Stimulated activated CD4-positive, alpha-beta T cell treated with anti-CD3 and anti-CD28 coated beads, Interleukin-4, amount 100 ng/mL, for 48 hours (primary cell): ENCODE measurements around the gene PCDH1.
"Not testable (repeated sequence)": the region's sequence is repeated elsewhere in the genome, so short reads cannot be mapped to it uniquely, and the experiment has no call there.

Source experiments
- DNase-seq, 2 donors: peaks; one replicate each; pipeline ENCODE4 v3.0.0-alpha.2; 2020; ENCODE audit warnings: low read depth in 2 of 2

PCDH1 gene

DNA sequence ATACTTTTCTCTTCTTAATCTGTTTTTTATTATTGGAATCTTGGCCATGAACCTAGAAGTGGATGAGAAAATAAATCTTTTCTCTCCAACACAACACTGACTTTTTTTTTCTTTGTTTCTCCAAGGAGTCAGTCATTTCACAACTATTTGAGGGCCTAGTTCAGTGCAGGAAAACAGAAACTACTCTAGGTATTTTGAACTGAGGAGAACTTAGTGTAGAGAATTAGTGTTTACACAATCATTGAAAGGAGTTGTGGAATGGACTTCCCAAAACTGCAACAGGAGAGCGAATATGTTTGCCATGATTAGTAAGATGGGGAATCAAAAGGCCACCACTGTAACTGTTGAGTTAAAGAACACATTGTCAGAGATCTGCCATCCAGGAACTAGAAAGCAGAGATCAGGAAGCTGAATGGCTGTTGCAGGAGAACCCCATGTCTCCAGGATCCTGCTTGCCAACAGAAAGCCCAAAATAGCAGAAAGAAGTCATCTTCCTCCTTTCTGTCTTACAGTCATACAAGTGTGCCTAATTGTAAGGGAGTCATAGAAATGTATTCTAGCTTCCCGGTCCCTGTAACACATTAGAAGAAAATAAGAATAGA is 20.3 kb upstream of the PCDH1 start:
- no peak for DNase-seq

DNA sequence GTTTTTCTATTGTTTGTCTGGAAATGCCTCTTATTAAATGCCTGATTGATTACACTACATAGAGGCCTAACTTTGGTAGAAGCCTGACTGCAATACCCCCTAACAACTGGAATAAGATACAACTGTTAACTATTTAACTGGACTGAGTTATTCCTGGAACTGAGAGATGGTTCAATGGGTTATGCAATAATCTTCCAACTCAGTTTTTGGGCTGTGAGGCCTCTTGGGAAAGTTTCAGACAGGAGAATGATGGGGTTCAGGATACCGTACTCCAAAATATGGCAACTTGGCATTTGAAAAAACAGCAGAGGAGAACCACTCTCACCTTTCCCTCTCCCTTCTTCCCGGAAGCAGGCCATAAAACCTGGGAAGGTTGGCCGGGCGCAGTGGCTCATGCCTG is 19.2 kb upstream of the PCDH1 start:
- DNase-seq: no peak

DNA sequence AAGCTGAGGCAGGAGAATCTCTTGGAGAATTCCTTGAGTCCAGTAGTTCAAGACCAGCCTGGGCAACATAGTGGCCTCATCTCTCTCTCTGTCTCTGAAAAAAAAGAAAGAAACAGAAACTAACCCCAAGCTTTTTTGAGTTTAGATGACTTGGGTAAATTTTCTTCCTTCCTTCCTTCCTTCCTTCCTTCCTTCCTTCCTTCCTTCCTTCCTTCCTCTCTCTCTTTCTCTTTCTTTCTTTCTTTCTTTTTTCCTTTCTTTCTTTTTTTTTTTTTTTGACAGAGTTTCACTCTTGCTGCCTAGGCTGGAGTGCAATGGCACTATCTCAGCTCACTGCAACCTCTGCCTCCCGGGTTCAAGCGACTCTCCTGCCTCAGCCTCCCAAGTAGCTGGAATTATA is 12.2 kb upstream of the PCDH1 start:
- not testable (repeated sequence) for DNase-seq

DNA sequence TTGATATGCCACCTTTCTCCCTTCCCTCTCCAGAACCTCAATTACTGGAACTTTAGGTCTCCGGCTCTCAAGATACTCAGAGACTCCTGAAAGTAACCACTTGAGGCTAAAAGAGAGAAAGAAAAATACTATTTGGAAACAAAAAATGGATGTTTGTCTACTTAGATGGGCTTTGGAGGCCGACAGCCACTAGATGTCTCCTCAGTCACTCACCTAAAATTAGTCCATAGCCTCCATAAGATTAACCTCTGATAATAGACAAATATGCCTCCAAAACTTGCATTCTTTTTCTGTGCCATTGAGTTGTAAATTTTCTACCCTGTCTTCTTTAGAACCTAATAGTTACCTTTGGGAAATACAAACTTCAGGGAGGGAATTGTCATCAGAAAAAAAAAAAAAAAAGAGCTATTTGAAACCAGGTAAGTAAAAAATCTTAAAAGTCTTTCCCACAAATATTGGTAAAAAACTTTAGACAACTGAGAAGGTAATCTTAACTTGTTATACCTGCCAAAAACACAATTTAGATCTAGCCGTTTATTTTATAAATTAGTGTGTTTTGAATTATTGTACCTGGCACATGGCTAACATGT is 11.2 kb upstream of the PCDH1 start:
- DNase-seq: no peak

DNA sequence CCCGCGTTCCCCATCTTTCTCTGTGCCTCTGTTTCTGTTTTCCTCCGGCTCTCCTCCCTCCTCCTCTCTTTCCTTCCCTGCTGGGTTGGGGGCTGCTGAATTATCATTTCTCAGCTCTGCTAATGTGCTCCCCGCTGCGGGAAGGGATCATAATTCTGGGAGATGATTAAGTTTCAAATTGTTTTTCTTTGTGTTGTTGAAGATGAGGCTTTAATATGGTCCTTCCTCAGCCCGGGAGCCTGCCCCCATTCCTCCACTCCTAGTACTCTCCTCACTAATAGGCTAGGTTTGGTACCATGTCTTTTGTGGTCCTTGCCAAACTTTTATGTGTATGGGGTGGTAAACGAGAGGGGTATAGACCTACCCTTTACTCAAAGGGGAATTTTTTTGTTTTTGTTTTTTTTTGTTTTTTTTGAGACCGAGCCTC is 5.7 kb upstream of the PCDH1 start:
- no peak for DNase-seq

DNA sequence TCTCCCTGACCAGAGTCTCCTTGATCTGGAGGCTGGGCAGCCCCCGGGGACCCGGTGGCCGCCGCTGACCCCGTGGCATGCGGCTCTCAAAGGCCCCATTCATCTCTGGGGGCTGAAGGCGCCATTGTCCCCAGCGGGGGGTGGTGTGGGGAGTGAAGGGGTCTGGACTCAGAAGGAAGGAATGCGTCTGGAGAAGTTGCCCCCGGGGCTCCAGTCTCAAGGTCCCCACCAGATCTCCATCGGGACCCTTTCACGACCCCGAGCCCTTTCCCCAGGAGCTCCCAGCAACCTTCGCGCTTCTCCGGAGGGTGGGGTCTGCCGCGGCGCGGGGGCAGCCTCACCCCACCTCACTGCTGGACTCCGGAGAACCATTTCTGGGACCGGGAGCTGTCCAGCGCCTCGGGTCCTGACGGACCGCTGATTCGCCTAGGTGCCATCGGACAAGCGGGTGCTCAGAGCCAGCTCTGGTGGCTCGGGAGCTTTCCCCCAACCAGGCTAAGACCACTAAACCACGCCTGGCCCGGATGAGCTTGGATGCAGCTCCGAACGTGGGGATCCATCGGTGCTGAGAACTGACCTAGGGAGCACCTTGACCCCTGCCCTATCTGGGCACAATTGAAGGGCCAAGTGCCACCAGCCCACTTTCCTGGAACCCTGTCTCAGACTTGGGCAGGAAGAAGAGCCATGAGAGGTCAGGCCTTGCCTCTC is 5.1 kb upstream of the PCDH1 start:
- no peak for DNase-seq

DNA sequence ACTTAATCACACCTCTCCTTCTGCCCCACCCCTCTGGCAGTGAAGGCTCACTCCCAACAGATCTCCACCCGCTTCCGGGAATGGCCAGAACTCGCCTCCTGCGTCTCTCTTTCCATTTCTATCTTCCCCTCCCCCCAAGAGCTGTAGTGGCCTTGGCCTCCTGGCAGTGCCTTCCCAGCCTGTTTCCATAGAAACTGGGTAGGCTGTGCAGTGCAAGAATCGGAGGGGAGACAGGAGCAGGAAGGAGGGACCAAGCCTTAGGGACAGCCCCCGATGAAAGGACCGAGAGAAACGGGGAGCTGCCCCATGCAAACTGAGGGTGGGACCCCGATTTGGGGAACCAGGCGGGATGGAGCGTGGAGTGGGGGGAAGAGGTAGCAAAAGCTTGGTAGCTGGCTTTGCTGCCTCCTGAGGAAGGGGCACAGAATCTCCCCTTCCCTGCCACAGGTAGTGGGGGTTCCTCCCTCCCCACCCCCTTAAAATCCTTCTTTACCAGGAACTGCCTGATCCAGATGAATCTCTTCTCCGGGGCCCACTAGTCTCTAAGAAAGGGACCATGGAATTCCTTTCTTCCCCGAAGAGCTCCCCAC is 4.5 kb upstream of the PCDH1 start:
- DNase-seq: no peak

DNA sequence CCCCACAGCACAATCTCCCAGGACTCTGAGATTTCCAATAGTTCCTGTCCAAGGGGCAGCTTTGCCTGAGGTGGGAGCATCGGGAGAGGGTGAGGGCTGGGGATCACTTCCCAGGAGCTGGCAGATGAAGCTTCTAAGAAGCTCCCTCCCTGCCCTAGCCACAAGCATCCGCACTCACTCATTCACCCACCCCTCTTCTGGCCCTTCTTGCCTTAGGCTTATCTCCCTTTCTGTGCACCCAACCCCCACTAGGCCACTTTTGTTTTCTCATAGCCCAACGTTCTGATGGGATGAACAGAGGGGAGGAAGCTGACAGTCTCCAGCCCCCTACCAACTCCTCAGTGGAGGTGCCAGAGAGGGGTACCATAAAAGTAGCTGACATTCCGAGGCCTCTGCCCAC is 3.7 kb upstream of the PCDH1 start:
- no peak for DNase-seq

DNA sequence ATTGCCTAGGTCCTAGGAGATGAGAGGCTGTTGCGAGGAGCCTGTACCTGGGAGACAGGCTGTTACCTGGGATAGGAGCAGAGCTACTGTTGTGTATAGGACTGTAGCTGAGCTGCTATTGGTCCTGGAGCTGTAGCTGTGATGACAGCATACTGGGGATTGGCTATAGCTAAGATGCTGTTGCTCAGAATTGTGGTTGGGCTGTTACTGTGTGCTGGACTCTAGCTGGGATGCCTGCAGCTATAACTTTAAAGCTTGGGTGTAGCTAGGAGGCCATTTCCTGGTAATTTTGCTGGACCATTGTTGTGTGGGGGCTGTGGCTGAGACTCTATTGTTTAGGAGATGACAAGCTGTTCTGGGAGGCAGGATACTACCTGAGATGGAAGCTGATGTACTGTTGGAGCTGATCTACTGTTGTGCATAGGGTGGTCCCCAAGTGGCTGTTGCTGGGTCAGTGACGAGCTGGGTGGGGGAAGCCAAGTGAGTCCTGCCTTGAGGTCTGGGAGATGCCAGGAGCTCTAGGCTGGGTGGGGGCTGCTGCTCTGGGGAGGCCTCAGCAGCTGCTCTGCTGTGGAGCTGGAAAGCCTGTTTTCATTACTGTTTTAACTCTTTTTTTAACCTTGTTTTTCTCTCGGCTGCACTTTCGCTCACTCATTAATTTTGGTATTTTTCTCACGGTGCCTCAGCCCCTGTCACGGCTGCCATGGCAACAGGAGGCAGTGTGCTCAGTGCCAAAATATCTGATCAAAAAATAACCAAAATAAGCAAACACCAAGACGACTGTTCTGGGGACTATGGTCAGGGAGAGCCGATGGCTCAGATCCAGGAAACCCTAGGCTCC is 3.0 kb upstream of the PCDH1 start:
- DNase-seq: no peak

DNA sequence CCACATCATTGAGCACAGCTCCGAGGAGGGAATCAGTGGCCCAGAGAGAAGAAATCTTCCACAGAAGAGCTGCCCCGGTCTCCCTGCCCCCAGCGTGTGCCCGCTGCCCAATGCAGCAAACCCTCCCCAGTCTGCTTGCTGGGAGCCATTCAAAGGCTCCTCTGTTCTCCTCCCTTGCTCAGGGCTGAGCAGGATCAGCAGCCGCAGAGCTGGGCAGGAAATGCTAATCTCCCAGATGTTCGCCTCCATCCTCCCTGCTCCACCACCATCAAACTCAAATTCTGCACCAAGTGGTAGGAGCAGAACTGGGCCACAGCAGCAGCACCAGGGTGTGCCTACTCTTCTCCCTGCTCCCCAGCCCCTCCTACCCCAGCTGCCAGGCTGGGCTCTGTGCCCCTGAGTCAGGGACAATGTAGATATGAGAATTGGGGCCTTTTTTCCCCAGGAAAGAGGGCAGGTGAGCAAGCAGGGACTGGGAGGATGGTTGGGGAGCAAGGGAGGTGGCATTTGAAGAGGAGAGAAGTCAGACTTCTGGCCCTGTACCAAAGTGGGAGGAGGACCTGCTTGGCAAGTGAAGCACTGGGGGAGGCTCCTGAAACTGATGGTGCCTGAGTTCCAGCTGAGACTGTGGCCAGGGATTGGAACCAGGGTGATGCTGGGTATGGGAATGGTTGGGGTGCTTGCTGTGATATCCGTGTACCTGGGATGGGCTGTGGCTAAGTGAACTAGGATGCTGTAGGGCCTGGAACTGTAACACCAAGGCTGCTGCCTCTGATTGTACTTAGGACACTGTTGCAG is 1.9 kb upstream of the PCDH1 start:
- DNase-seq: no peak

DNA sequence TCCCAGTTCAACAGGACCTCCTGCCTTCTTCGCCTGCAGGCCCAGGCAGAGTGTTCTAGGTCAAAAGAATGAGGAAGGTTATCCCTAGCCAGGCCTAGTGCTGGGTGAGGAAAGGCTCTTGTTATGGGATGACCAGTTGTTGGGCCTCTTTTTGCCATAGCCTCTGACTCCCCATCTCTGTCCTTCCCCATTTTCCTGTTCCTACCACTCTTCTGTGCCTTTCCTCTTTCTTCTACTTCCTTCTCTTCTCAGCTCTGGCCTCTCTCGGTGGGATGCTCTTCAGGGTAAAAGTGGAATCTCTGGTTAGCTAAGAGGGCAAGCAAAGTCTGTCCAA is 1.2 kb upstream of the PCDH1 start:
- DNase-seq: no peak

DNA sequence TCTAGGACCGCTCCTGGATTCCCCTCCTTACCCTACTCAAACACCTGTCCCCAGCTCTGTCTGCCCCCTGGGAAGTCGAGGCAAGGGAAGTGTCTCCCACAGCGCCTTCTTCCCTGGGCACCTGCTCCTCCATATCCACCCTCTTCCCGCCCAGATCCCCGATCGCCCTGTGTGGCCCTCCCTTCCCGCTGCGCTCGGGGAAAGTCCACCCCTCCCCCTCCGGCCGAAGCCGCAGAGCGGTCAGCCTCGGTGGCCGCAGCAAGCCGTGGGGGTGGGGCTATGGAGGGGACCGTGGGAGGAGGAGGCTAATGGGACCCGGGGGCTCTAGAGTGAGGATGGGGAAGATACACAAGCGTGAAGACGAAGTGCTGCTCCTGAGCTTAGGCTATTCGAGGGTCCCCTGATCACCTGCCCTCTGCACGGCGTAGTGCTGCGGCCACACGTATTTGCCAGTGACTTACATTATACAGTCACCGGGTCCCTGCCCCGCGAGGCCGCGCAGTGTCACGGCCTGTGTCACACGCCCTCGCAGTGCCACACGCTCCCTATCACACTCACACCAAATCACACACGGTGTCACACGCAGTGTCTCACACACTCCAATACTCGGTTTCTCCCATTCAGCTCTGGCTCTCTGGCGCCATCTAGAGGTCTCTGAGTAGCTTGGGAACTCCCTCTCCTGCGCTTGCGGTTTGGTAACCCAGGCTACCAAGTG is 658 bp upstream of the PCDH1 start:
- peak; percentile 82 to 83 for DNase-seq

DNA sequence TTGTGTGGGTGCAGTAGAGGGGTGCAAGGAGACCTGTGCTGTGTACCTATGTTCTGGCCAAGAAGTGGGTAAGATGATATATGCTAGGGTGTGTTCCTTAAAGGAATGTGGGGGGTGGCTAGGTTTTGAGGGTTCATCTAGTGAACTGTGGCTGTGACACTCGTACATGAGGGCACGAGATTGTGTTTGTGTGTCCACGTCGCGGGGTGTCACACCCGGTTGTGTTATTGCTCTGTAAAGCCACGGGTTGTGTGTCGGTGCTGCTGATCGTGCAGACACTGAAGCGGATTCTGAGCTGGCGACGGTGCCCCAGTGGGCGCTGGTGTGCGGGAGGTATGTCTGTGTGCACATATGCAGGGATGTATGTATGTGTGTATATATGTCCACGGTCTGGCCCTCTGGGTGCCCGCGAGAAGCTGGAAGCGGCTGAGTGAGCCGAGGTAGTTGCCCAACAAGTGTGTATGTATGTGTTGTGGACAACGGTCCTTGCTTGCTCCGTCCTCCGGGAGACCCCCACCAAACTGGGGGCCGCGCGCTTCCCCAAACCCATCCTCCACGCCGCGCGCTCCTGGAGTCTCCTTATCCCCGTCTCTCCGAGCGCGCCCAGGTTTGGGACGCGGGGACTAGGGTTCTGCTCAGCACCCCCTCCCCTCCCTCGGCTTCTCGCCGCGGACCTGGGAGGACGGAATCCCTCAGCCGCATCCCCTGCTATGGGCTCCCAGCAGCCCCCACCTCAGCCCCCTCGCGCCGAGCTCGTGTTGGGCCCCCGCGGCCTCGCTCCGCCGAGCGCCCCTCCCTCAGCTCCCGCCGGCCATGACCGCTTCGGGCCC is 639 bp downstream of the PCDH1 start:
- peak in 1 of 2 donors; percentile 23 for DNase-seq

DNA sequence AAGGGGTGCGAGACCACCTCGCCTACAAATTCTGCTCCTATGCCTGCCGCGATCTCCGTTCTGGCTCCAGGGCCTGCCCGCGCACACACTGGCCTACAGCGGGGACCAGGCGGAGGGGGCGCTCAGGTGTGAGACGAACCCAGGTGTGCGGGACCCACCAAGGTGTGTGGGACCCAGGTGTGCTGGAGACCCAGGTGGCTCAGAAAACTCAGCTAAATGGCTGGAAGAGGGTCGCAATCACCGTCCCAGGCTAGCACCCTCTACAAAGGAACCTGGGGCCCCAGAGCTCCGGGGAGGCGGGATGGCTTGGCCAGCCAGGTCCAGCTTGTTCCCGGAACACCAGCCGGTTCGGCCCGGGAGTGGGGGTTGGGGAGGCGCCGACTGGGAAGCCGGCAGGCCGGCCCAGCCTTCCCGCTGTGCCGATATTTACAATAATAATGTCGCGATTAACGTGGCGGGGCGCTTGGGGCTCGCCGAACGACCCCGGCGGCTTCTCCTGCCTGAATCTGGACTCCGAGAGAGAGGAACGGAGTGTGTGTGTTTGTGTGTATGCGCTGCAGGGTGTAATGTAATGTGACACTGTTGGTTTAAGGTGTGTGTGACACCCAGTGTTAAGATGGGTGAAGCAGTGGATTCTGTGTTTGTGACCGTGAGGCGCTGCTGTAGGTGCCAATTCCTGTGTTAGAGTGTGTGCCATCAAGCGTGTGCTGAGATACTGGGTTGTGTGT is 1.4 kb downstream of the PCDH1 start:
- no peak for DNase-seq

DNA sequence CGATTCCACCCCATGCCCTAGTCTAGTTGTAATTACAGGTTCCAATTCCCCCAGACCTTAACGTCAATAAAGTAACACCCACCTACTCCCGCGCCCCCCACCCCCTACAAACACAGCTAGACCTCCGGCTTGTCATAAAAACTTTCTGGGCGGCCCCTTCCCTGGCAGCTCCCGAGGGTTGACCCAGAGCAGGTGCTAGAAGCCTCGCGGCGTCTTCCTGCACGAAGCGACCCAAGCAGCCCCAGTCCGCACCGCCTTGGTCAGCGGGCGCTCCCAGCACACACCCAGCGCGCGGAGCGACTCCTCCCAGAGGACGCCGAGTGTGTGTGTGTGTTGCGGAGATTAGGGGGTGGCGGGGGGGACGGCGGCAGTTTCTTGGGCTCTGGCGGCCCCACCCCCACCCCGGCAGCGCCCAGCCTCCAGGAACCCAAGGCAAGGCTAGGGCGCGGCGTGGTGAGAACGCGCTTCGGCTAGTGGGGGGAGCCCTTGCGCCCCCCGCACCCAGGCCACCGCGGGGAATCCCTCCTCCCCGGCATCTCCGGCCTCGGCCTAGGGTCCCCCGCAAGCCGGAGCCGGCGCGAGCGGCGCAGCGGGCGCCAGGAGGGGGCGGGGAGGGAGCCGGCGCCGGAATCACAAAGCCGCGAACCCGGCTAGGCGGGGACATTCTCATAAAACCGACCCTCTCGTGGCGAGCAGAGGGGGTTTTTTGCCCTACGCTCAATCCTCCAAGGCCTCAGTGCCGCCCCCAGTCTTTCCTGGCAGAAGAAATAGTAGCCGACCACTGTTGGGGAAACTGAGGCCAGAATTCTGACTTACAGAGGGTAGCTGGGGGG is 2.2 kb downstream of the PCDH1 start:
- DNase-seq: no peak

DNA sequence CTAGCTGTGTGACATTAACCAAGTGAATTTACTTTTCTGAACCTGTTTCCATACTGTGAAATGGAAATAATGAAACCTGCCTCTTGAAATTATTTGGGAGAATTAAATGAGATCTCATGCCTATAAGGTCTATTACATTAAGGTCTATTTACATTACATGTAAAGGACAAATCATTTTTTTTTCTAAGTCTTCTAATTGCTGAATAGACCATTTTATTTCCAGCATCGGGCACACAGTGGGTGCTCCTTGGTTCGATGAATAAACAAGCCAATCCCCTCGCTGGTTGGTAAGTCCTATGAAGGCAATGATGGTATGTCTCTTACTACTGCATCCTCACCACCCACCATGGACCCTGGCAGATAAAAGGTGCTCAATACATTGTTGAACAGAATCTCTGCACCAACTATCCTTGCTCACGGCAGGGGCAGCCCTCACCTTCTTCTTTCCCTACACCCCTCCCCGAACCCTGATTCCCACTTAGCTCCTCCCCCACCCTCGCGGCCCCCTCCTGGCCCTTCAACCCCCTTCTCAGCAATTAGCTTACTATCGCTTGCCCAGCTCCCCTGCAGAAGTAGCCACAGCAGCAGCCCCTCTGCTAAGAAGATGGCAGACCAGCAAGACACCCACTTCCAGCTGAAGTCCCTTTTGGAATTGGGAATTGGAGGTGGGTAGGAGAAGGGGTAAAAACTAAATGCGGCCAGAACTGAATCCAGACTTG is 3.0 kb downstream of the PCDH1 start:
- DNase-seq: no peak

DNA sequence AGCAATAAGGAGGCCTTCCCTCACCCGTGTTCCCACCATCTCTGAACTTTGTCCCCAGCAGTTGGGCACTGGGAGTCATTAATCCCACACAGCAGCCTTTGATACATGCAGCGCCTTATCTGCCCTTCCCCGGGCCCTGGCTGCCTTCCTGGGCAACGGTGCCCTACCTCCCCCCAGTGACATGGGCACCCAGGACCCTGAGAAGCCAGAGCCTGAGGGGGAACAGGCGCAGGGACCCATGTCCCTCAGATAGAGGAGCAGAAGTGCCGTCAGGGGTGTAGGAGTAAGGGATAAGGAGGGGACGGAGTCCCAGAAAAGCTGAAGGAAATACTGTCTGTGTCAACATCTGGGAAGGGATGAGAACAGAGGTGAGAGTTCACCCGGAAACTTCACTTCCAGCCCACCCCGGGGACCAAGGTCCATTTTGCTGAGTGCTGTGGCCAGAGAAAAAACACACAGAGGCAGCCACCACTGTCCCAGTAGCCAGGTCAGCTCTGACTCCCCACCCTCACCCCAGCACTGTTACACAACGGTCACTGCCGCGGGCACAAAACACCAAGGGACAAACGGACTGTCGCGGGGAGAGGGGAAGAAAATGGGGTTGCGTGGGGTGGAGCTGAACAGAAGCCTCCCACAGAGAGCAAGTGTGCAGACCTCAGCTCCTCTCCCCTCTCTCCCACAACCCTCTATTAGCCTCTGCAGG is 3.8 kb downstream of the PCDH1 start:
- no peak for DNase-seq
